Measurements from ENCODE around the gene ALX4. TPM values are rescaled to one million over a fixed set of nuclear protein-coding genes. Genes with fewer than 3 reads are reported as not detected.

The ALX4 gene
- not detected in 2 replicates for total RNA-seq

DNA sequence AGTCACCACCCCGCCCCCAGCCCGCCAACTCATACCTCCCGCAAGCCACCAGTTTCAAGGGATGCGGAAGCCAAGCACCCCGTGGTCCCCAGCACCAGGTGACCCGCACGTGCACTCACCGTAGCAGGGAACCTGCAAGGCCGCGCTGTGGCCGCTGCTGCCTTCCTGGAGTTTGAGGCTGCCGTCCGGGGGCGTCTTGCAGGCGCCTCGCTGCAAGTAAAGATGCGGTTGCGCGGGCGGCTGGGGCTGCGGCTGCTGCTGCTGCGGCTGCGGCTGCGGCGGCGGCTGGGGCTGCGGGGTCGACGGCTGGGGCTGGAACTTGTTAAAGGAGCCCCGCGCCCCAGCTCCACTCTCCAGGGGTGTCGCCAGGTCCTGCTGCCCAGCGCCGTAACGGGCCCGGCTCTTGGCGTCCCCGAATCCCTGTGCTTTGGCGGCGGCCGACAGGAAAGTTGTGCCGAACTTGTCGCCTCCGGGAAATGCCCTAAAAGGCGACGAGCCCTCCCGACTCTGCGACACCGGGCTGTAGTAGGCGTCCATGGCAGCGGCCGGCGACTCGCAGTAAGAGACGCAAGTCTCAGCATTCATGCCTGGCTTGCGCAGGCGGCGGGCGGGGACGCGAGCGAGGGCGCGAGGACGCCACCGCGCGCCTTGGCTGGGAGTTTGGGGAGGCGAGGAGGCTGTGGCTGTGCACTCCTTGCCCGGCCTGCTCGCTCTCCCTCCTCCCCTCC is at the start of gene ALX4:
TSS of gene ALX4 (minus strand) at position 662 of the 728 bp plus-strand sequence. CDS start at position 585, 77 bp downstream.

Other genes with a start within 250 kb of the ALX4 start
- 6.8 and 7.2 TPM in 2 replicates for gene ACCS, start 243.9 kb downstream of the ALX4 start, total RNA-seq
- 140 and 162 TPM in 2 replicates for gene EXT2, start 214.5 kb downstream of the ALX4 start, total RNA-seq